HepG2 (cell line): ENCODE results near the gene TNP2. TPM values are rescaled to one million over a fixed set of nuclear protein-coding genes. Genes with fewer than 3 reads are reported as not detected.
A peak's percentile ranks its signal among the peaks of the same experiment; 100 is the strongest.

Experiments used
- AGO2 ChIP-seq: fragments of 200-400 bp; formaldehyde crosslinking; optimal IDR thresholded peaks from 2 replicates; pipeline ENCODE3; 2017; ENCODE audit warnings: mild to moderate bottlenecking, low read depth, low read length, moderate library complexity
- HDAC1 ChIP-seq: sonication (generic); formaldehyde crosslinking; IDR thresholded peaks from 2 replicates; pipeline ENCODE4 v1.5.1; 2020; ENCODE audit warnings: mild to moderate bottlenecking, missing genetic modification reagents
- JUNB ChIP-seq: sonication (generic); formaldehyde crosslinking; IDR thresholded peaks from 2 replicates; pipeline ENCODE4 v1.8.0; 2022; ENCODE audit warnings: missing genetic modification reagents, mild to moderate bottlenecking, borderline replicate concordance
- KLF11 ChIP-seq: IDR thresholded peaks from 2 replicates; pipeline ENCODE4 v1.6.1; 2016; ENCODE audit warnings: missing compliant biosample characterization
- POLR2G ChIP-seq: fragments of 200-400 bp; formaldehyde crosslinking; IDR thresholded peaks from 2 replicates; pipeline ENCODE4 v1.6.1; 2018; ENCODE audit warnings: mild to moderate bottlenecking, low read depth, low read length, moderate library complexity
- RORA ChIP-seq: sonication (generic); formaldehyde crosslinking; IDR thresholded peaks from 2 replicates; pipeline ENCODE4 v1.5.0; 2020; ENCODE audit warnings: mild to moderate bottlenecking, missing genetic modification reagents, moderate library complexity
- SNAI1 ChIP-seq: sonication (generic); formaldehyde crosslinking; IDR thresholded peaks from 2 replicates; pipeline ENCODE4 v1.5.0; 2020; ENCODE audit warnings: mild to moderate bottlenecking, missing genetic modification reagents, borderline replicate concordance
- STAG1 ChIP-seq: sonication (generic); formaldehyde crosslinking; IDR thresholded peaks from 2 replicates; pipeline ENCODE4 v1.4.0; 2020; ENCODE audit warnings: missing genetic modification reagents
- SUZ12 ChIP-seq: fragments of 150-350 bp; IDR thresholded peaks from 2 replicates; pipeline ENCODE4 v1.6.1; 2014; ENCODE audit warnings: low read depth, low read length
- YEATS4 ChIP-seq: sonication (generic); formaldehyde crosslinking; IDR thresholded peaks from 2 replicates; pipeline ENCODE4 v1.4.0; 2020; ENCODE audit warnings: missing genetic modification reagents, borderline replicate concordance
- ZBTB1 ChIP-seq: sonication (generic); formaldehyde crosslinking; IDR thresholded peaks from 2 replicates; pipeline ENCODE4 v1.4.0; 2020; ENCODE audit warnings: missing genetic modification reagents, borderline replicate concordance
- ZFP36 ChIP-seq: fragments of 150-350 bp; IDR thresholded peaks from 2 replicates; pipeline ENCODE4 v1.6.1; 2018; ENCODE audit warnings: borderline replicate concordance, low read length, low read depth; ENCODE audit not compliant: partially characterized antibody
- ZFP36L1 ChIP-seq: sonication (generic); formaldehyde crosslinking; IDR thresholded peaks from 2 replicates; pipeline ENCODE4 v1.8.0; 2022; ENCODE audit warnings: mild to moderate bottlenecking, missing genetic modification reagents, moderate library complexity
- ZFX ChIP-seq: sonication (generic); formaldehyde crosslinking; IDR thresholded peaks from 2 replicates; pipeline ENCODE4 v1.4.0; 2020; ENCODE audit warnings: mild to moderate bottlenecking, low read depth, missing genetic modification reagents, moderate library complexity
- ZIK1 ChIP-seq: sonication (generic); formaldehyde crosslinking; IDR thresholded peaks from 2 replicates; pipeline ENCODE4 v1.5.0; 2020; ENCODE audit warnings: mild to moderate bottlenecking, low read depth, missing genetic modification reagents, borderline replicate concordance
- ZNF282 ChIP-seq: fragments of 450-650 bp; IDR thresholded peaks from 2 replicates; pipeline ENCODE4 v1.6.1; 2018; ENCODE audit not compliant: partially characterized antibody
- ZNF441 ChIP-seq: sonication (generic); formaldehyde crosslinking; IDR thresholded peaks from 2 replicates; pipeline ENCODE4 v1.7.0; 2021; ENCODE audit warnings: missing genetic modification reagents, borderline replicate concordance
- ZNF547 ChIP-seq: sonication (generic); formaldehyde crosslinking; IDR thresholded peaks from 2 replicates; pipeline ENCODE4 v1.5.1; 2020; ENCODE audit warnings: mild to moderate bottlenecking, missing genetic modification reagents
- ZNF747 ChIP-seq: sonication (generic); formaldehyde crosslinking; IDR thresholded peaks from 2 replicates; pipeline ENCODE4 v1.8.1; 2023; ENCODE audit warnings: missing genetic modification reagents, mild to moderate bottlenecking, borderline replicate concordance
- polyA plus RNA-seq, 8 experiments: library from polyadenylated mRNA; depleted of rRNA in 3 of 8; stranded (reverse) in 7 of 8; unstranded in 1 of 8; fragments of >200 nt; fragmentation: Illumina TruSeq in 4 of 8; extraction: Trizol in 4 of 8; gene quantifications; 2 replicates each; pipeline versions ENCODE4 v1.2.1 to v1.2.3, GENCODE V29; 2011 to 2016; ENCODE audit warnings: low read depth in 4 of 8, missing spikeins in 1 of 8, mixed read lengths in 1 of 8; ENCODE audit not compliant: insufficient read depth in 1 of 8
- total RNA-seq, 5 experiments: library from RNA; depleted of rRNA; stranded (reverse); fragments of >200 nt; fragmentation: Illumina TruSeq; extraction: Trizol; gene quantifications; 2 replicates each; pipeline ENCODE4 v1.2.3, GENCODE V29; 2016; ENCODE audit warnings: low read depth in 1 of 5
- TF ChIP-seq, protein P1 (sequence below): sonication (generic); formaldehyde crosslinking; IDR thresholded peaks from 2 replicates; pipeline ENCODE4 v1.8.1; 2022; ENCODE audit warnings: mild to moderate bottlenecking, missing genetic modification reagents
- TF ChIP-seq, protein P2 (sequence below): sonication (generic); formaldehyde crosslinking; IDR thresholded peaks from 2 replicates; pipeline ENCODE4 v1.4.0; 2020; ENCODE audit warnings: mild to moderate bottlenecking, missing genetic modification reagents
- TF ChIP-seq, protein P3 (sequence below): sonication (generic); formaldehyde crosslinking; IDR thresholded peaks from 2 replicates; pipeline ENCODE4 v1.5.1; 2020; ENCODE audit warnings: mild to moderate bottlenecking, missing genetic modification reagents, borderline replicate concordance
- TF ChIP-seq, protein P4 (sequence below): sonication (generic); formaldehyde crosslinking; IDR thresholded peaks from 2 replicates; pipeline ENCODE4 v1.4.0; 2020; ENCODE audit warnings: low read depth, missing genetic modification reagents

Gene TNP2
- total and polyA plus RNA-seq, 2 of the 13 experiments (the other 11 are each of a cell fraction or from before 2014, with no cell fraction given) = not detected

DNA sequence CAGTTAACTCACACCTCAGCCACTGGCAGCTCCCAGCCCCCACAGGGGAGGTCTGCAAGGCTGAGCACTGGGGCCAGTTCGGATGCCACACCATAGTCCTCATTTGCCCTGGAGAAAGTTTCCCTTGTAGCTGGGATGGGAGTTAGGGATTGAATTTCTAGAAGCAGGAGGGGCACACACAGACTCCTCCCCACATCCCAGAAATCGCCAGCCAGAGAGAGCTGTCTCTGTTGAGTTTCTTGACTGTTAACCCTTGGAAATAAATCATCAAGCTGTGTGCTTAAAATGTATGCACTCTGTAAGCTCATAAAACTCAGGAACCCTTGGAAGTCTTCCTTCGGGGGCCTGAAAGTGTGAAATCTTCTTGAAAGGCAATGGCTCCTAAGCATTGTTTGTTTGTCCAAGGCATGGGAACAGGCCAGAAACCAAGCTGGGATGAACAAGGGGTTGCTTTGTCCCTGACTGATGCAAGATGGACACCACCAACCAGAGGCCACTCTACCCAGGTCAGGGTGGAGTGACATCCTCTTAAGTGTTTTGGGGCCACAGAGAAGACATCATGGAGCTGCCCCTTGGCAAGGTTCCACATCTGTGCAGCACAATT is 4.7 kb upstream of the TNP2 start (continued):
- TF ChIP-seq, protein P1, sequence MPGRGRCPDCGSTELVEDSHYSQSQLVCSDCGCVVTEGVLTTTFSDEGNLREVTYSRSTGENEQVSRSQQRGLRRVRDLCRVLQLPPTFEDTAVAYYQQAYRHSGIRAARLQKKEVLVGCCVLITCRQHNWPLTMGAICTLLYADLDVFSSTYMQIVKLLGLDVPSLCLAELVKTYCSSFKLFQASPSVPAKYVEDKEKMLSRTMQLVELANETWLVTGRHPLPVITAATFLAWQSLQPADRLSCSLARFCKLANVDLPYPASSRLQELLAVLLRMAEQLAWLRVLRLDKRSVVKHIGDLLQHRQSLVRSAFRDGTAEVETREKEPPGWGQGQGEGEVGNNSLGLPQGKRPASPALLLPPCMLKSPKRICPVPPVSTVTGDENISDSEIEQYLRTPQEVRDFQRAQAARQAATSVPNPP (CRISPR knock-in tag) = no peak
- TF ChIP-seq ZFX (peak; percentile 61; the same call in 1 of the 2 replicates), ZBTB1 (CRISPR knock-in tag) (no peak), SUZ12 (no peak), ZNF282 (no peak), ZNF747 (CRISPR knock-in tag) (no peak), AGO2 (no peak), STAG1 (CRISPR knock-in tag) (no peak), HDAC1 (peak; percentile 54; the same call in 1 of the 2 replicates), ZIK1 (no peak), KLF11 (no peak), ZFP36L1 (CRISPR knock-in tag) (no peak), YEATS4 (no peak), RORA (CRISPR knock-in tag) (no peak), SNAI1 (no peak), ZFP36 (no peak), ZNF441 (CRISPR knock-in tag) (no peak), ZNF547 (CRISPR knock-in tag) (no peak), JUNB (CRISPR knock-in tag) (no peak), POLR2G (0 out of 2 replicates have a peak, but pooled peaks have one; percentile 41)
- TF ChIP-seq, protein P2, sequence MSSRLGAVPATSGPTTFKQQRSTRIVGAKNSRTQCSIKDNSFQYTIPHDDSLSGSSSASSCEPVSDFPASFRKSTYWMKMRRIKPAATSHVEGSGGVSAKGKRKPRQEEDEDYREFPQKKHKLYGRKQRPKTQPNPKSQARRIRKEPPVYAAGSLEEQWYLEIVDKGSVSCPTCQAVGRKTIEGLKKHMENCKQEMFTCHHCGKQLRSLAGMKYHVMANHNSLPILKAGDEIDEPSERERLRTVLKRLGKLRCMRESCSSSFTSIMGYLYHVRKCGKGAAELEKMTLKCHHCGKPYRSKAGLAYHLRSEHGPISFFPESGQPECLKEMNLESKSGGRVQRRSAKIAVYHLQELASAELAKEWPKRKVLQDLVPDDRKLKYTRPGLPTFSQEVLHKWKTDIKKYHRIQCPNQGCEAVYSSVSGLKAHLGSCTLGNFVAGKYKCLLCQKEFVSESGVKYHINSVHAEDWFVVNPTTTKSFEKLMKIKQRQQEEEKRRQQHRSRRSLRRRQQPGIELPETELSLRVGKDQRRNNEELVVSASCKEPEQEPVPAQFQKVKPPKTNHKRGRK (CRISPR knock-in tag) = no peak
- TF ChIP-seq, protein P3, sequence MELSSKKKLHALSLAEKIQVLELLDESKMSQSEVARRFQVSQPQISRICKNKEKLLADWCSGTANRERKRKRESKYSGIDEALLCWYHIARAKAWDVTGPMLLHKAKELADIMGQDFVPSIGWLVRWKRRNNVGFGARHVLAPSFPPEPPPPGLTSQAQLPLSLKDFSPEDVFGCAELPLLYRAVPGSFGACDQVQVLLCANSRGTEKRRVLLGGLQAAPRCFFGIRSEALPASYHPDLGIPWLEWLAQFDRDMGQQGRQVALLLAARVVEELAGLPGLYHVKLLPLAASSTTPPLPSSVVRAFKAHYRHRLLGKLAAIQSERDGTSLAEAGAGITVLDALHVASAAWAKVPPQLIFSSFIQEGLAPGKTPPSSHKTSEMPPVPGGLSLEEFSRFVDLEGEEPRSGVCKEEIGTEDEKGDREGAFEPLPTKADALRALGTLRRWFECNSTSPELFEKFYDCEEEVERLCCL = 0 out of 2 replicates have a peak, but pooled peaks have one; percentile 30
- TF ChIP-seq, protein P4, sequence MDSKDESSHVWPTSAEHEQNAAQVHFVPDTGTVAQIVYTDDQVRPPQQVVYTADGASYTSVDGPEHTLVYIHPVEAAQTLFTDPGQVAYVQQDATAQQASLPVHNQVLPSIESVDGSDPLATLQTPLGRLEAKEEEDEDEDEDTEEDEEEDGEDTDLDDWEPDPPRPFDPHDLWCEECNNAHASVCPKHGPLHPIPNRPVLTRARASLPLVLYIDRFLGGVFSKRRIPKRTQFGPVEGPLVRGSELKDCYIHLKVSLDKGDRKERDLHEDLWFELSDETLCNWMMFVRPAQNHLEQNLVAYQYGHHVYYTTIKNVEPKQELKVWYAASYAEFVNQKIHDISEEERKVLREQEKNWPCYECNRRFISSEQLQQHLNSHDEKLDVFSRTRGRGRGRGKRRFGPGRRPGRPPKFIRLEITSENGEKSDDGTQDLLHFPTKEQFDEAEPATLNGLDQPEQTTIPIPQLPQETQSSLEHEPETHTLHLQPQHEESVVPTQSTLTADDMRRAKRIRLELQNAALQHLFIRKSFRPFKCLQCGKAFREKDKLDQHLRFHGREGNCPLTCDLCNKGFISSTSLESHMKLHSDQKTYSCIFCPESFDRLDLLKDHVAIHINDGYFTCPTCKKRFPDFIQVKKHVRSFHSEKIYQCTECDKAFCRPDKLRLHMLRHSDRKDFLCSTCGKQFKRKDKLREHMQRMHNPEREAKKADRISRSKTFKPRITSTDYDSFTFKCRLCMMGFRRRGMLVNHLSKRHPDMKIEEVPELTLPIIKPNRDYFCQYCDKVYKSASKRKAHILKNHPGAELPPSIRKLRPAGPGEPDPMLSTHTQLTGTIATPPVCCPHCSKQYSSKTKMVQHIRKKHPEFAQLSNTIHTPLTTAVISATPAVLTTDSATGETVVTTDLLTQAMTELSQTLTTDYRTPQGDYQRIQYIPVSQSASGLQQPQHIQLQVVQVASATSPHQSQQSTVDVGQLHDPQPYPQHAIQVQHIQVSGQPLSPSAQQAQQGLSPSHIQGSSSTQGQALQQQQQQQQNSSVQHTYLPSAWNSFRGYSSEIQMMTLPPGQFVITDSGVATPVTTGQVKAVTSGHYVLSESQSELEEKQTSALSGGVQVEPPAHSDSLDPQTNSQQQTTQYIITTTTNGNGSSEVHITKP (CRISPR knock-in tag) = peak; percentile 8; the same call in 1 of the 2 replicates
